SU-DHL-6 (cell line): ENCODE results near the gene ADAMTS12.

Source experiments
- H2AFZ ChIP-seq: fragments of 200-600 bp; sonication (generic); 2 replicates; pipeline ENCODE4 v1.6.1; 2014; ENCODE audit warnings: low read depth, mild to moderate bottlenecking, moderate library complexity, mixed read lengths, antibody characterized with exemption, low read length; ENCODE audit not compliant: severe bottlenecking
- H3F3A ChIP-seq: fragments of 200-600 bp; shearing (Covaris generic); 2 replicates; pipeline ENCODE4 v1.6.0; 2016; ENCODE audit warnings: antibody characterized with exemption, mild to moderate bottlenecking; ENCODE audit not compliant: insufficient read depth
- H3K27ac ChIP-seq: fragments of 200-600 bp; sonication (generic); 2 replicates; pipeline ENCODE4 v1.5.1; 2016; ENCODE audit warnings: low read depth, mild to moderate bottlenecking, low read length, moderate library complexity, mixed read lengths
- H3K27me3 ChIP-seq: fragments of 200-600 bp; sonication (generic), shearing (Covaris generic); 2 replicates; pipeline ENCODE4 v1.6.0; 2014; ENCODE audit warnings: mild to moderate bottlenecking, low read length
- H3K36me3 ChIP-seq: fragments of 200-600 bp; sonication (generic); 2 replicates; pipeline ENCODE4 v1.6.1; 2014; ENCODE audit warnings: mild to moderate bottlenecking, low read length, mixed read lengths
- H3K4me2 ChIP-seq: fragments of 300-600, 200-600 bp; shearing (Covaris generic), sonication (generic); 2 replicates; pipeline ENCODE4 v1.6.0; 2014; ENCODE audit warnings: low read length, low read depth, mild to moderate bottlenecking; ENCODE audit not compliant: poor library complexity, severe bottlenecking
- H3K4me3 ChIP-seq: fragments of 200-600 bp; sonication (generic); 2 replicates; pipeline ENCODE4 v1.5.1; 2014; ENCODE audit warnings: antibody characterized with exemption, low read length, mild to moderate bottlenecking, mixed read lengths; ENCODE audit not compliant: insufficient read depth, poor library complexity, severe bottlenecking
- H3K79me2 ChIP-seq: fragments of 200-600 bp; sonication (generic); 2 replicates; pipeline ENCODE4 v1.6.1; 2014; ENCODE audit warnings: mild to moderate bottlenecking, low read length, moderate library complexity; ENCODE audit not compliant: insufficient read depth
- H3K9ac ChIP-seq: fragments of 200-600 bp; sonication (generic); 2 replicates; pipeline ENCODE4 v1.7.0; 2014; ENCODE audit warnings: mild to moderate bottlenecking, low read length
- H3K9me2 ChIP-seq: fragments of 200-600 bp; sonication (generic); replicated peaks from 2 replicates; pipeline ENCODE4 v1.6.1; 2014; ENCODE audit warnings: low read length; ENCODE audit not compliant: insufficient read depth
- H3K9me3 ChIP-seq: fragments of 200-600 bp; sonication (generic); 2 replicates; pipeline ENCODE4 v1.6.1; 2014; ENCODE audit warnings: low read length, mixed read lengths; ENCODE audit not compliant: insufficient read depth
- H4K20me1 ChIP-seq: fragments of 200-600 bp; sonication (generic); 2 replicates; pipeline ENCODE4 v1.6.1; 2014; ENCODE audit warnings: low read depth, mild to moderate bottlenecking, antibody characterized with exemption, low read length, moderate library complexity, mixed read lengths
- EZH2phosphoT487 ChIP-seq: fragments of 200-600 bp; sonication (generic), shearing (Covaris generic); conservative IDR thresholded peaks from 2 replicates; pipeline ENCODE4 v1.6.1; 2018; ENCODE audit warnings: mild to moderate bottlenecking, antibody characterized with exemption, low read length, moderate library complexity, mixed read lengths
- TF ChIP-seq, protein P1 (sequence below): fragments of 200-600 bp; sonication (generic); IDR thresholded peaks from one replicate; pipeline ENCODE4 v1.5.1; 2017; ENCODE audit warnings: antibody characterized with exemption, mild to moderate bottlenecking, low read length, moderate library complexity; ENCODE audit not compliant: insufficient read depth, poor library complexity, severe bottlenecking

ADAMTS12 gene

DNA sequence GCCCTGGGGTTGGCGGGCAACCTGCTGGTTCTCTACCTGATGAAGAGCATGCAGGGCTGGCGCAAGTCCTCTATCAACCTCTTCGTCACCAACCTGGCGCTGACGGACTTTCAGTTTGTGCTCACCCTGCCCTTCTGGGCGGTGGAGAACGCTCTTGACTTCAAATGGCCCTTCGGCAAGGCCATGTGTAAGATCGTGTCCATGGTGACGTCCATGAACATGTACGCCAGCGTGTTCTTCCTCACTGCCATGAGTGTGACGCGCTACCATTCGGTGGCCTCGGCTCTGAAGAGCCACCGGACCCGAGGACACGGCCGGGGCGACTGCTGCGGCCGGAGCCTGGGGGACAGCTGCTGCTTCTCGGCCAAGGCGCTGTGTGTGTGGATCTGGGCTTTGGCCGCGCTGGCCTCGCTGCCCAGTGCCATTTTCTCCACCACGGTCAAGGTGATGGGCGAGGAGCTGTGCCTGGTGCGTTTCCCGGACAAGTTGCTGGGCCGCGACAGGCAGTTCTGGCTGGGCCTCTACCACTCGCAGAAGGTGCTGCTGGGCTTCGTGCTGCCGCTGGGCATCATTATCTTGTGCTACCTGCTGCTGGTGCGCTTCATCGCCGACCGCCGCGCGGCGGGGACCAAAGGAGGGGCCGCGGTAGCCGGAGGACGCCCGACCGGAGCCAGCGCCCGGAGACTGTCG, 45.4 kb upstream of the ADAMTS12 start:
- H3K27me3 ChIP-seq: no peaks in the 10 kb centered on the region
- H3K9me3 ChIP-seq: no peaks in the 10 kb centered on the region
- no peak overlapping the region for H2AFZ ChIP-seq
- H3F3A ChIP-seq: no peaks in the 10 kb centered on the region
- H3K9ac ChIP-seq: no peak overlapping the region
- H4K20me1 ChIP-seq: no peaks in the 10 kb centered on the region
- H3K4me2 ChIP-seq: no peak overlapping the region
- no peaks in the 10 kb centered on the region for H3K79me2 ChIP-seq
- H3K36me3 ChIP-seq: no peaks in the 10 kb centered on the region
- H3K9me2 ChIP-seq: no peaks in the 10 kb centered on the region
- no peak overlapping the region for H3K27ac ChIP-seq
- TF ChIP-seq EZH2phosphoT487: no peak
- TF ChIP-seq, protein P1, sequence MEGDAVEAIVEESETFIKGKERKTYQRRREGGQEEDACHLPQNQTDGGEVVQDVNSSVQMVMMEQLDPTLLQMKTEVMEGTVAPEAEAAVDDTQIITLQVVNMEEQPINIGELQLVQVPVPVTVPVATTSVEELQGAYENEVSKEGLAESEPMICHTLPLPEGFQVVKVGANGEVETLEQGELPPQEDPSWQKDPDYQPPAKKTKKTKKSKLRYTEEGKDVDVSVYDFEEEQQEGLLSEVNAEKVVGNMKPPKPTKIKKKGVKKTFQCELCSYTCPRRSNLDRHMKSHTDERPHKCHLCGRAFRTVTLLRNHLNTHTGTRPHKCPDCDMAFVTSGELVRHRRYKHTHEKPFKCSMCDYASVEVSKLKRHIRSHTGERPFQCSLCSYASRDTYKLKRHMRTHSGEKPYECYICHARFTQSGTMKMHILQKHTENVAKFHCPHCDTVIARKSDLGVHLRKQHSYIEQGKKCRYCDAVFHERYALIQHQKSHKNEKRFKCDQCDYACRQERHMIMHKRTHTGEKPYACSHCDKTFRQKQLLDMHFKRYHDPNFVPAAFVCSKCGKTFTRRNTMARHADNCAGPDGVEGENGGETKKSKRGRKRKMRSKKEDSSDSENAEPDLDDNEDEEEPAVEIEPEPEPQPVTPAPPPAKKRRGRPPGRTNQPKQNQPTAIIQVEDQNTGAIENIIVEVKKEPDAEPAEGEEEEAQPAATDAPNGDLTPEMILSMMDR: no peak
- no peak overlapping the region for H3K4me3 ChIP-seq

DNA sequence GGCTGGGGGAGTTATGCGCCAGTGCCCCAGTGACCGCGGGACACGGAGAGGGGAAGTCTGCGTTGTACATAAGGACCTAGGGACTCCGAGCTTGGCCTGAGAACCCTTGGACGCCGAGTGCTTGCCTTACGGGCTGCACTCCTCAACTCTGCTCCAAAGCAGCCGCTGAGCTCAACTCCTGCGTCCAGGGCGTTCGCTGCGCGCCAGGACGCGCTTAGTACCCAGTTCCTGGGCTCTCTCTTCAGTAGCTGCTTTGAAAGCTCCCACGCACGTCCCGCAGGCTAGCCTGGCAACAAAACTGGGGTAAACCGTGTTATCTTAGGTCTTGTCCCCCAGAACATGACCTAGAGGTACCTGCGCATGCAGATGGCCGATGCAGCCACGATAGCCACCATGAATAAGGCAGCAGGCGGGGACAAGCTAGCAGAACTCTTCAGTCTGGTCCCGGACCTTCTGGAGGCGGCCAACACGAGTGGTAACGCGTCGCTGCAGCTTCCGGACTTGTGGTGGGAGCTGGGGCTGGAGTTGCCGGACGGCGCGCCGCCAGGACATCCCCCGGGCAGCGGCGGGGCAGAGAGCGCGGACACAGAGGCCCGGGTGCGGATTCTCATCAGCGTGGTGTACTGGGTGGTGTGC, 44.7 kb upstream of the ADAMTS12 start, which contains the start of gene RXFP3:
Gene RXFP3, plus strand, starts transcription at position 6 of the 636 bp plus-strand sequence. Its CDS starts 355 bp downstream, at position 361.
- Histone ChIP-seq H4K20me1 (no peaks in the 10 kb centered on the region), H3K27ac (no peak within 1 kb of the TSS), H3K9ac (no peak within 1 kb of the TSS), H3K4me3 (no peak within 1 kb of the TSS), H3K4me2 (no peak within 1 kb of the TSS), H3K9me3 (no peaks in the 10 kb centered on the region), H3K9me2 (no peaks in the 10 kb centered on the region), H2AFZ (no peak within 1 kb of the TSS), H3F3A (no peaks in the 10 kb centered on the region), H3K27me3 (no peaks in the 10 kb centered on the region), H3K79me2 (no peaks in the 10 kb centered on the region), H3K36me3 (no peaks in the 10 kb centered on the region)
- no peak for TF ChIP-seq EZH2phosphoT487
- TF ChIP-seq, protein P1: no peak

DNA sequence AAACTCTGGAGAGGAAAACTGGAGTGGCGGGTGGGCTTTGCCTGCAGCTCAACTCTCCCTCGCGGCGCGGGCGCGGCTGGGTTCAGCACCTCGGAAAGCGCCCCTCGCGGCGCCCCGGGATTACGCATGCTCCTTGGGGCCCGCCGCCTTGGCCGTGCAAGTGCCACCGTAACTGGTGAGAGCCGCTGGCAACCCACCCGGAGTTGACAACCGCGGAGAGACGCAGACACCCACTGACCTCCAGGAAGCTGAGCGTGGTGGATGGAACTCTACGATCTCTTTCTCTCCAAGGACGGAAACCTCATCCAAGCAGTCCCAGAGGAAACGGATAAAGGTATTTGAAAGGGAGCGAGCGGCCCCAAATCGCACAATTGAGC, 44.2 kb upstream of the ADAMTS12 start:
- no peak overlapping the region for H3K4me2 ChIP-seq
- TF ChIP-seq EZH2phosphoT487: no peak
- TF ChIP-seq, protein P1: no peak
- no peak overlapping the region for H2AFZ ChIP-seq

More for the DNA sequence above, 44.2 kb upstream of the ADAMTS12 start:
- H3K9me2 ChIP-seq: no peaks in the 10 kb centered on the region
- H3K79me2 ChIP-seq: no peaks in the 10 kb centered on the region
- H3K9me3 ChIP-seq: no peaks in the 10 kb centered on the region
- H3F3A ChIP-seq: no peaks in the 10 kb centered on the region
- H4K20me1 ChIP-seq: no peaks in the 10 kb centered on the region
- no peak overlapping the region for H3K4me3 ChIP-seq
- H3K27me3 ChIP-seq: no peaks in the 10 kb centered on the region
- no peak overlapping the region for H3K9ac ChIP-seq
- no peaks in the 10 kb centered on the region for H3K36me3 ChIP-seq
- H3K27ac ChIP-seq: no peak overlapping the region
